Endodermal cell (in vitro differentiated cells): Measurements from ENCODE around the gene ST3GAL3. TPM values are rescaled to one million over a fixed set of nuclear protein-coding genes. Genes with fewer than 3 reads are reported as not detected.

Experiments
- DNase-seq: peaks from one replicate; pipeline ENCODE4 v3.0.0-alpha.2; 2017
- H3K27ac ChIP-seq: 2 replicates; pipeline ENCODE4 v1.5.1; 2013; ENCODE audit warnings: mild to moderate bottlenecking, low read depth, low read length, moderate library complexity
- H3K27me3 ChIP-seq: 2 replicates; pipeline ENCODE4 v1.6.1; 2013; ENCODE audit warnings: mild to moderate bottlenecking, low read length, moderate library complexity; ENCODE audit not compliant: insufficient read depth, control insufficient read depth, poor library complexity, severe bottlenecking
- H3K36me3 ChIP-seq: 2 replicates; pipeline ENCODE4 v1.7.0; 2013; ENCODE audit warnings: mild to moderate bottlenecking, low read length, moderate library complexity; ENCODE audit not compliant: control insufficient read depth, insufficient read depth
- H3K4me1 ChIP-seq: one replicate; pipeline ENCODE4 v1.7.0; 2013; ENCODE audit warnings: low read length; ENCODE audit not compliant: control insufficient read depth, insufficient read depth
- H3K4me3 ChIP-seq: 2 replicates; pipeline ENCODE4 v1.5.1; 2013; ENCODE audit warnings: mild to moderate bottlenecking, low read length, moderate library complexity
- H3K9ac ChIP-seq: 2 replicates; pipeline ENCODE4 v1.6.1; 2013; ENCODE audit warnings: mild to moderate bottlenecking, low read length, moderate library complexity; ENCODE audit not compliant: poor library complexity, severe bottlenecking; ENCODE audit errors: extremely low read depth
- H3K9me3 ChIP-seq: 2 replicates; pipeline ENCODE4 v1.6.1; 2013; ENCODE audit warnings: mild to moderate bottlenecking, low read length, moderate library complexity; ENCODE audit not compliant: control insufficient read depth
- H3K27ac Mint-ChIP-seq: 2 replicates; pipeline ENCODE4 v1.8.0; 2020; ENCODE audit warnings: mixed read lengths
- H3K27me3 Mint-ChIP-seq: 2 replicates; pipeline ENCODE4 v1.8.0; 2021; ENCODE audit warnings: mild to moderate bottlenecking, mixed read lengths; ENCODE audit not compliant: insufficient read depth
- H3K36me3 Mint-ChIP-seq: 2 replicates; pipeline ENCODE4 v1.8.0; 2020; ENCODE audit warnings: low read depth, mixed read lengths
- H3K4me1 Mint-ChIP-seq: 2 replicates; pipeline ENCODE4 v1.8.0; 2020; ENCODE audit warnings: mixed read lengths
- H3K4me3 Mint-ChIP-seq: 2 replicates; pipeline ENCODE4 v1.8.0; 2020; ENCODE audit warnings: mild to moderate bottlenecking, moderate library complexity, mixed read lengths
- H3K9me3 Mint-ChIP-seq: 2 replicates; pipeline ENCODE4 v1.8.0; 2020; ENCODE audit warnings: mild to moderate bottlenecking, mixed read lengths
- WGBS, 2 experiments: methylation state at CpG; one replicate each; pipeline versions ENCODE4 v1.1.5 to v1.1.7; 2013; ENCODE audit warnings: missing lambda C conversion rate in 2 of 2, mixed read lengths in 1 of 2; ENCODE audit not compliant: insufficient coverage in 1 of 2, insufficient read length in 1 of 2; 5-methylcytosine and 5-hydroxymethylcytosine counted together
- total RNA-seq, 2 donors: library from RNA; stranded (reverse); fragmentation: NEBNext Ultra II Directional in 1 of 2; extraction: Animal tissue kit (Norgen Biotek cat#: 25700) in 1 of 2; gene quantifications; 2 replicates in 1 of 2; 3 replicates in 1 of 2; pipeline ENCODE4 v1.2.1, GENCODE V29; 2021
- TF ChIP-seq, protein P1 (sequence below): fragments of 200-600 bp; sonication (generic); conservative IDR thresholded peaks from 2 replicates; pipeline ENCODE4 v1.5.0; 2021; ENCODE audit warnings: antibody characterized with exemption, mild to moderate bottlenecking

The ST3GAL3 gene
- total RNA-seq, 2 donors from 2014 or later: 15.5 to 15.9 TPM

GRCh38 chr1:43805340-43805739 is 98.0 kb downstream of the ST3GAL3 start:
- WGBS, 2 experiments: 94 to 96% methylated on average over 5 of the region's 5 CpGs
- H3K9ac ChIP-seq: peak overlapping the region; percentile 26
- peaks cover 17% of the 10 kb centered on the region for H3K36me3 Mint-ChIP-seq

GRCh38 chr1:43806183-43806582 is 98.8 kb downstream of the ST3GAL3 start:
- Histone ChIP-seq H3K36me3 (no peaks in the 10 kb centered on the region), H3K27me3 (no peaks in the 10 kb centered on the region), H3K27ac (no peak overlapping the region), H3K4me3 (no peak overlapping the region), H3K9ac (no peak overlapping the region), H3K4me1 (peaks cover 5% of the 10 kb centered on the region), H3K9me3 (peaks cover 19% of the 10 kb centered on the region)
- TF ChIP-seq, protein P1, sequence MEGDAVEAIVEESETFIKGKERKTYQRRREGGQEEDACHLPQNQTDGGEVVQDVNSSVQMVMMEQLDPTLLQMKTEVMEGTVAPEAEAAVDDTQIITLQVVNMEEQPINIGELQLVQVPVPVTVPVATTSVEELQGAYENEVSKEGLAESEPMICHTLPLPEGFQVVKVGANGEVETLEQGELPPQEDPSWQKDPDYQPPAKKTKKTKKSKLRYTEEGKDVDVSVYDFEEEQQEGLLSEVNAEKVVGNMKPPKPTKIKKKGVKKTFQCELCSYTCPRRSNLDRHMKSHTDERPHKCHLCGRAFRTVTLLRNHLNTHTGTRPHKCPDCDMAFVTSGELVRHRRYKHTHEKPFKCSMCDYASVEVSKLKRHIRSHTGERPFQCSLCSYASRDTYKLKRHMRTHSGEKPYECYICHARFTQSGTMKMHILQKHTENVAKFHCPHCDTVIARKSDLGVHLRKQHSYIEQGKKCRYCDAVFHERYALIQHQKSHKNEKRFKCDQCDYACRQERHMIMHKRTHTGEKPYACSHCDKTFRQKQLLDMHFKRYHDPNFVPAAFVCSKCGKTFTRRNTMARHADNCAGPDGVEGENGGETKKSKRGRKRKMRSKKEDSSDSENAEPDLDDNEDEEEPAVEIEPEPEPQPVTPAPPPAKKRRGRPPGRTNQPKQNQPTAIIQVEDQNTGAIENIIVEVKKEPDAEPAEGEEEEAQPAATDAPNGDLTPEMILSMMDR: no peak
- WGBS, 2 experiments: 91 to 96% methylated on average over 2 of the region's 2 CpGs
- peaks cover 5% of the 10 kb centered on the region for H3K4me1 Mint-ChIP-seq
- H3K27me3 Mint-ChIP-seq: peaks cover 3% of the 10 kb centered on the region
- peaks cover 22% of the 10 kb centered on the region for H3K36me3 Mint-ChIP-seq
- H3K27ac Mint-ChIP-seq: no peak overlapping the region
- no peak overlapping the region for H3K4me3 Mint-ChIP-seq
- DNase-seq: no peak
- peaks cover 26% of the 10 kb centered on the region for H3K9me3 Mint-ChIP-seq

More at GRCh38 chr1:43805340-43805739, 98.0 kb downstream of the ST3GAL3 start:
- no peaks in the 10 kb centered on the region for H3K27me3 ChIP-seq
- DNase-seq: no peak
- TF ChIP-seq, protein P1: no peak
- H3K36me3 ChIP-seq: no peaks in the 10 kb centered on the region
- Mint-ChIP-seq H3K27ac (no peak overlapping the region), H3K4me3 (no peak overlapping the region), H3K4me1 (no peaks in the 10 kb centered on the region), H3K9me3 (peaks cover 26% of the 10 kb centered on the region), H3K27me3 (peaks cover 3% of the 10 kb centered on the region)
- no peak overlapping the region for H3K27ac ChIP-seq
- peak overlapping the region; percentile 31 for H3K4me3 ChIP-seq
- peaks cover 19% of the 10 kb centered on the region for H3K9me3 ChIP-seq
- H3K4me1 ChIP-seq: peaks cover 5% of the 10 kb centered on the region

DNA sequence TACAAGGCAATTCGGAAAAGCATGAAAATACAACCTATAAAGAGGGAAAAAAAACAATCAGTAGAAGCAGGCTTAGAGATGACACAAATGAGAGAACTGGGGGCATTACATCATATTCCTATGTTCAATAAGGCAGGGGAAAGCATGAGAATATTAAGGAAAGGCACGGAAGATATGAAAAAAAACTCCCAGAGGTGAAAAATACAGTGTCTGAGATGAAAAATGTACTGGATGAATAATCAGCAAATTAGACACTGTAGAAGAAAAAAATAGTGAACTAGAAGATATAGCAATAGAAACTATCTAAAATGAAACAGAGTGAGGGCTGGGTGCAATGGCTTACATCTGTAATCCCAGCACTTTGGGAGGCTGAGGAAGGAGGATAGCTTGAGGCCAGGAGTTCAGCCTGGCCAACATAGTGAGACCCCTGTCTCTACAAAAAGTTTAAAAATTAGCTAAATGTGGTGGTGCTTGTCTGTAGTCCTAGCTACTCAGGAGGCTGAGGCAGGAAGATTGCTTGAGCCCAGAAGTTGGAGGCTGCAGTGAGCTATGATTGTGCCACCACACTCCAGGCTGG is 101.8 kb downstream of the ST3GAL3 start:
- Mint-ChIP-seq H3K4me3 (no peak overlapping the region), H3K27ac (no peak overlapping the region), H3K27me3 (peaks cover 3% of the 10 kb centered on the region), H3K9me3 (peaks cover 26% of the 10 kb centered on the region), H3K4me1 (peaks cover 10% of the 10 kb centered on the region), H3K36me3 (peaks cover 22% of the 10 kb centered on the region)
- no peaks in the 10 kb centered on the region for H3K36me3 ChIP-seq
- H3K4me1 ChIP-seq: peaks cover 5% of the 10 kb centered on the region
- DNase-seq: no peak
- no peak overlapping the region for H3K9ac ChIP-seq
- no peaks in the 10 kb centered on the region for H3K27me3 ChIP-seq
- H3K27ac ChIP-seq: no peak overlapping the region
- TF ChIP-seq, protein P1: no peak
- WGBS, 2 experiments: 90 to 100% methylated on average over 1 to 2 of the region's 2 CpGs
- H3K4me3 ChIP-seq: peak overlapping the region; percentile 58
- H3K9me3 ChIP-seq: peaks cover 25% of the 10 kb centered on the region
